Spinal cord (tissue), 10 donors: ENCODE measurements around the gene RAPGEF5. TPM values are rescaled to one million over a fixed set of nuclear protein-coding genes. Genes with fewer than 3 reads are reported as not detected.

Experiments used
- DNase-seq, 6 donors: peaks; one replicate each; pipeline versions ENCODE4 v3.0.0 to v3.0.0-alpha.2; 2013 to 2015; ENCODE audit warnings: low spot score in 6 of 6, low read depth in 4 of 6
- H3K27ac ChIP-seq: one replicate; pipeline ENCODE4 v1.5.1; 2013; ENCODE audit warnings: low read depth, low read length, control low read depth
- H3K27me3 ChIP-seq: one replicate; pipeline ENCODE4 v1.6.1; 2013; ENCODE audit warnings: low read length; ENCODE audit not compliant: control insufficient read depth, insufficient read depth
- H3K36me3 ChIP-seq: one replicate; pipeline ENCODE4 v1.6.1; 2013; ENCODE audit warnings: low read length; ENCODE audit not compliant: control insufficient read depth, insufficient read depth
- H3K4me1 ChIP-seq: one replicate; pipeline ENCODE4 v1.6.1; 2013; ENCODE audit warnings: low read length; ENCODE audit not compliant: control insufficient read depth, insufficient read depth
- H3K4me3 ChIP-seq: one replicate; pipeline ENCODE4 v1.5.1; 2013; ENCODE audit warnings: low read depth, low read length, control low read depth
- H3K9me3 ChIP-seq: one replicate; pipeline ENCODE4 v1.6.1; 2013; ENCODE audit warnings: low read length; ENCODE audit not compliant: control insufficient read depth, insufficient read depth
- WGBS: methylation state at CpG from one replicate; pipeline ENCODE4 v1.1.5; 2013; ENCODE audit warnings: missing lambda C conversion rate; ENCODE audit not compliant: insufficient coverage; 5-methylcytosine and 5-hydroxymethylcytosine counted together
- polyA plus RNA-seq, 2 donors: library from polyadenylated mRNA; unstranded; fragments of 120-200 nt; gene quantifications; one replicate each; pipeline ENCODE4 v1.2.1, GENCODE V29; 2013; ENCODE audit not compliant: insufficient read length in 2 of 2
- total RNA-seq, 2 donors: library from RNA; depleted of rRNA in 1 of 2; stranded (reverse); fragments of 120-200 nt in 1 of 2; fragments of >200 nt in 1 of 2; gene quantifications; one replicate each; pipeline versions ENCODE4 v1.2.3 to v1.2.4, GENCODE V29; 2013 to 2014
- donor health status: healthy.

Gene RAPGEF5
- total and polyA plus RNA-seq, 4 donors = 19.5 to 121 (median 48.8) TPM

GRCh38 chr7:22147868-22148267, 209.1 kb downstream of the RAPGEF5 start:
- no peaks in the 10 kb centered on the region for H3K36me3 ChIP-seq
- H3K9me3 ChIP-seq = no peaks in the 10 kb centered on the region
- peaks cover 1% of the 10 kb centered on the region for H3K4me1 ChIP-seq
- no peaks in the 10 kb centered on the region for H3K27me3 ChIP-seq
- DNase-seq = no peak
- no peak overlapping the region for H3K27ac ChIP-seq
- WGBS = no CpG with 5 or more reads among the region's 3 CpGs
- no peak overlapping the region for H3K4me3 ChIP-seq

- Histone ChIP-seq H3K27ac (no peak overlapping the region), H3K9me3 (no peaks in the 10 kb centered on the region), H3K27me3 (no peaks in the 10 kb centered on the region), H3K36me3 (no peaks in the 10 kb centered on the region), H3K4me1 (no peaks in the 10 kb centered on the region), H3K4me3 (no peak overlapping the region)
- DNase-seq = peak in 3 of 6 donors; percentile 5 to 79 (median 42)
- 41% methylated on average over 3 of the region's 10 CpGs for WGBS
Measured at GRCh38 chr7:22146961-22147512, 209.9 kb downstream of the RAPGEF5 start.

GRCh38 chr7:22144950-22145349, 212.0 kb downstream of the RAPGEF5 start:
- Histone ChIP-seq H3K36me3 (peaks cover 3% of the 10 kb centered on the region), H3K4me3 (no peak overlapping the region), H3K27me3 (no peaks in the 10 kb centered on the region), H3K27ac (no peak overlapping the region), H3K4me1 (no peaks in the 10 kb centered on the region), H3K9me3 (no peaks in the 10 kb centered on the region)
- WGBS = 74% methylated on average over 3 of the region's 5 CpGs
- no peak for DNase-seq

GRCh38 chr7:22143491-22143890, 213.5 kb downstream of the RAPGEF5 start:
- 56% methylated on average over 2 of the region's 3 CpGs for WGBS
- H3K4me3 ChIP-seq = no peak overlapping the region
- H3K36me3 ChIP-seq = peaks cover 9% of the 10 kb centered on the region
- DNase-seq = no peak
- H3K27ac ChIP-seq = no peak overlapping the region
- no peaks in the 10 kb centered on the region for H3K4me1 ChIP-seq
- H3K9me3 ChIP-seq = no peaks in the 10 kb centered on the region
- H3K27me3 ChIP-seq = no peaks in the 10 kb centered on the region

GRCh38 chr7:22142572-22142971, 214.4 kb downstream of the RAPGEF5 start:
- Histone ChIP-seq H3K4me1 (no peaks in the 10 kb centered on the region), H3K9me3 (no peaks in the 10 kb centered on the region), H3K27me3 (no peaks in the 10 kb centered on the region), H3K4me3 (no peak overlapping the region), H3K36me3 (peaks cover 9% of the 10 kb centered on the region), H3K27ac (no peak overlapping the region)
- WGBS = no CpG with 5 or more reads among the region's 3 CpGs
- peak in 3 of 6 donors; percentile 7 to 91 (median 48) for DNase-seq

GRCh38 chr7:22141355-22141754, 215.6 kb downstream of the RAPGEF5 start:
- Histone ChIP-seq H3K27ac (no peak overlapping the region), H3K36me3 (peaks cover 9% of the 10 kb centered on the region), H3K4me1 (no peaks in the 10 kb centered on the region), H3K9me3 (no peaks in the 10 kb centered on the region), H3K4me3 (no peak overlapping the region), H3K27me3 (no peaks in the 10 kb centered on the region)
- no peak for DNase-seq
- 100% methylated on average over 3 of the region's 3 CpGs for WGBS

- Histone ChIP-seq H3K36me3 (peaks cover 9% of the 10 kb centered on the region), H3K9me3 (no peaks in the 10 kb centered on the region), H3K4me1 (no peaks in the 10 kb centered on the region), H3K27ac (no peak overlapping the region), H3K27me3 (no peaks in the 10 kb centered on the region), H3K4me3 (no peak overlapping the region)
- WGBS = no CpG with 5 or more reads among the region's 4 CpGs
- no peak for DNase-seq
Measured at GRCh38 chr7:22140578-22140977, 216.4 kb downstream of the RAPGEF5 start.

- Histone ChIP-seq H3K27ac (no peak overlapping the region), H3K4me3 (no peak overlapping the region), H3K4me1 (no peaks in the 10 kb centered on the region), H3K9me3 (no peaks in the 10 kb centered on the region), H3K27me3 (no peaks in the 10 kb centered on the region), H3K36me3 (peaks cover 9% of the 10 kb centered on the region)
- WGBS = 56% methylated on average over 5 of the region's 5 CpGs
- DNase-seq = no peak
Measured at GRCh38 chr7:22138886-22139285, 218.1 kb downstream of the RAPGEF5 start.

GRCh38 chr7:22138106-22138505, 218.8 kb downstream of the RAPGEF5 start:
- no peaks in the 10 kb centered on the region for H3K27me3 ChIP-seq
- peaks cover 10% of the 10 kb centered on the region for H3K36me3 ChIP-seq
- no peak overlapping the region for H3K27ac ChIP-seq
- no peak overlapping the region for H3K4me3 ChIP-seq
- H3K9me3 ChIP-seq = no peaks in the 10 kb centered on the region
- H3K4me1 ChIP-seq = no peaks in the 10 kb centered on the region
- WGBS = 77% methylated on average over 4 of the region's 5 CpGs
- no peak for DNase-seq

GRCh38 chr7:22137466-22137865, 219.5 kb downstream of the RAPGEF5 start:
- Histone ChIP-seq H3K27me3 (no peaks in the 10 kb centered on the region), H3K9me3 (no peaks in the 10 kb centered on the region), H3K4me3 (no peak overlapping the region), H3K36me3 (peaks cover 13% of the 10 kb centered on the region), H3K27ac (no peak overlapping the region), H3K4me1 (peaks cover 4% of the 10 kb centered on the region)
- WGBS = no CpG with 5 or more reads among the region's 2 CpGs
- no peak for DNase-seq
